Measurements from ENCODE around the gene LRRC15. TPM values are rescaled to one million over a fixed set of nuclear protein-coding genes. Genes with fewer than 3 reads are reported as not detected.

Gene LRRC15
- total and polyA plus RNA-seq, 2 experiments from 2014 or later: 16.4 to 21.2 TPM

- Histone ChIP-seq H3K27ac (no peak overlapping the region), H3K9me3 (ENCODE audit: low read depth) (no peaks in the 10 kb centered on the region), H3K9ac (no peak overlapping the region), H3K27me3 (replicated peaks; ENCODE audit: insufficient read depth) (no peaks in the 10 kb centered on the region), H3K4me1 (ENCODE audit: insufficient read depth) (no peaks in the 10 kb centered on the region), H3K9me2 (ENCODE audit: insufficient read depth) (no peaks in the 10 kb centered on the region), H3K4me3 (no peak overlapping the region), H4K20me1 (ENCODE audit: insufficient read depth) (no peaks in the 10 kb centered on the region), H3K36me3 (ENCODE audit: low read depth) (no peaks in the 10 kb centered on the region), H3K79me2 (ENCODE audit: insufficient read depth) (no peaks in the 10 kb centered on the region), H3K4me2 (ENCODE audit: unreplicated experiment) (no peak overlapping the region), H3F3A (ENCODE audit: insufficient read depth) (no peaks in the 10 kb centered on the region), H2AFZ (no peak overlapping the region)
- TF ChIP-seq EZH2phosphoT487 (IDR thresholded peaks at IDR 0.05; ENCODE audit: insufficient read depth, low read depth) (no peak), EZH2 (IDR thresholded peaks at IDR 0.05; ENCODE audit: insufficient read depth, poor library complexity, severe bottlenecking) (no peak)
- 91 to 95% methylated on average over 6 to 10 of the region's 10 CpGs for WGBS, 2 experiments (ENCODE audit: low coverage in 1 of 2, low lambda C conversion rate in 2 of 2, missing lambda C conversion rate in 2 of 2)
- no peak for DNase-seq
- in situ Hi-C loops (cut with MboI): no loop called here
Measured at GRCh38 chr3:194352667-194353246, 16.8 kb downstream of the LRRC15 start.

- no peaks in the 10 kb centered on the region for H3F3A ChIP-seq (ENCODE audit: insufficient read depth)
- no peaks in the 10 kb centered on the region for H3K4me1 ChIP-seq (ENCODE audit: insufficient read depth)
- no peak overlapping the region for H2AFZ ChIP-seq
- DNase-seq: no peak
- no peak overlapping the region for H3K27ac ChIP-seq
- H3K4me3 ChIP-seq: no peak overlapping the region
- in situ Hi-C loops (cut with MboI): no loop called here
- H3K4me2 ChIP-seq (ENCODE audit: unreplicated experiment): no peak overlapping the region
- H3K9me3 ChIP-seq (ENCODE audit: low read depth): no peaks in the 10 kb centered on the region
- no peak overlapping the region for H3K9ac ChIP-seq
- no peaks in the 10 kb centered on the region for H3K9me2 ChIP-seq (ENCODE audit: insufficient read depth)
- no peaks in the 10 kb centered on the region for H3K27me3 ChIP-seq (replicated peaks; ENCODE audit: insufficient read depth)
- no peaks in the 10 kb centered on the region for H3K36me3 ChIP-seq (ENCODE audit: low read depth)
- 94 to 99% methylated on average over 8 to 14 of the region's 14 CpGs for WGBS, 2 experiments (ENCODE audit: low coverage in 1 of 2, low lambda C conversion rate in 2 of 2, missing lambda C conversion rate in 2 of 2)
- H3K79me2 ChIP-seq (ENCODE audit: insufficient read depth): no peaks in the 10 kb centered on the region
- TF ChIP-seq EZH2phosphoT487 (IDR thresholded peaks at IDR 0.05; ENCODE audit: insufficient read depth, low read depth) (no peak), EZH2 (IDR thresholded peaks at IDR 0.05; ENCODE audit: insufficient read depth, poor library complexity, severe bottlenecking) (no peak)
- H4K20me1 ChIP-seq (ENCODE audit: insufficient read depth): no peaks in the 10 kb centered on the region
Measured at GRCh38 chr3:194351952-194352536, 17.5 kb downstream of the LRRC15 start.

GRCh38 chr3:194351080-194351672, 18.4 kb downstream of the LRRC15 start, which contains the start of gene CPN2:
TSS of gene CPN2 (minus strand) at chr3:194351328. CDS start at chr3:194342702, 8,626 bp downstream.
- Histone ChIP-seq H3K79me2 (ENCODE audit: insufficient read depth) (no peaks in the 10 kb centered on the region), H2AFZ (no peak within 1 kb of the TSS), H3K27ac (peak within 1 kb of the TSS; percentile 70), H3K4me2 (ENCODE audit: unreplicated experiment) (no peak within 1 kb of the TSS), H3F3A (ENCODE audit: insufficient read depth) (no peaks in the 10 kb centered on the region), H3K4me1 (ENCODE audit: insufficient read depth) (no peaks in the 10 kb centered on the region), H3K9me3 (ENCODE audit: low read depth) (no peaks in the 10 kb centered on the region), H3K9ac (0 out of 2 replicates have a peak within 1 kb of the TSS, but pooled peaks have one; percentile 14), H3K27me3 (replicated peaks; ENCODE audit: insufficient read depth) (no peaks in the 10 kb centered on the region), H4K20me1 (ENCODE audit: insufficient read depth) (no peaks in the 10 kb centered on the region), H3K9me2 (ENCODE audit: insufficient read depth) (no peaks in the 10 kb centered on the region), H3K4me3 (no peak within 1 kb of the TSS), H3K36me3 (ENCODE audit: low read depth) (no peaks in the 10 kb centered on the region)
- in situ Hi-C loops (cut with MboI): no loop called here
- TF ChIP-seq EZH2 (IDR thresholded peaks at IDR 0.05; ENCODE audit: insufficient read depth, poor library complexity, severe bottlenecking) (no peak), EZH2phosphoT487 (IDR thresholded peaks at IDR 0.05; ENCODE audit: insufficient read depth, low read depth) (no peak)
- no peak for DNase-seq
- 83 to 85% methylated on average over 22 to 23 of the region's 24 CpGs for WGBS, 2 experiments (ENCODE audit: low coverage in 1 of 2, low lambda C conversion rate in 2 of 2, missing lambda C conversion rate in 2 of 2)

- in situ Hi-C loops (cut with MboI): no loop called here
- 78% methylated on average over 3 of the region's 3 CpGs for WGBS, 2 experiments (ENCODE audit: low coverage in 1 of 2, low lambda C conversion rate in 2 of 2, missing lambda C conversion rate in 2 of 2)
- H3K27ac ChIP-seq: no peak overlapping the region
Measured at GRCh38 chr3:194350726-194351071, 18.8 kb downstream of the LRRC15 start.

More at GRCh38 chr3:194350726-194351071, 18.8 kb downstream of the LRRC15 start:
- H3K79me2 ChIP-seq (ENCODE audit: insufficient read depth): no peaks in the 10 kb centered on the region
- TF ChIP-seq EZH2 (IDR thresholded peaks at IDR 0.05; ENCODE audit: insufficient read depth, poor library complexity, severe bottlenecking): no peak
- TF ChIP-seq EZH2phosphoT487 (IDR thresholded peaks at IDR 0.05; ENCODE audit: insufficient read depth, low read depth): no peak
- no peak overlapping the region for H3K4me3 ChIP-seq
- no peaks in the 10 kb centered on the region for H3K9me2 ChIP-seq (ENCODE audit: insufficient read depth)
- H4K20me1 ChIP-seq (ENCODE audit: insufficient read depth): no peaks in the 10 kb centered on the region
- H2AFZ ChIP-seq: no peak overlapping the region
- H3K9ac ChIP-seq: no peak overlapping the region
- H3K9me3 ChIP-seq (ENCODE audit: low read depth): no peaks in the 10 kb centered on the region
- no peak for DNase-seq
- no peaks in the 10 kb centered on the region for H3K36me3 ChIP-seq (ENCODE audit: low read depth)
- H3K27me3 ChIP-seq (replicated peaks; ENCODE audit: insufficient read depth): no peaks in the 10 kb centered on the region
- H3K4me2 ChIP-seq (ENCODE audit: unreplicated experiment): no peak overlapping the region
- H3K4me1 ChIP-seq (ENCODE audit: insufficient read depth): no peaks in the 10 kb centered on the region
- H3F3A ChIP-seq (ENCODE audit: insufficient read depth): no peaks in the 10 kb centered on the region

Measured in GM23248 (cell line).